HG02970 (cell line): ENCODE data around the gene AEBP2.

Experiments used
- ATAC-seq: cut with Tn5 transposase; IDR thresholded peaks from one replicate; pipeline ENCODE4 v1.9.1; 2021; ENCODE audit warnings: mild to moderate bottlenecking, moderate library complexity, moderate number of reproducible peaks; ENCODE audit not compliant: unreplicated experiment, low FRiP score

Gene AEBP2

GRCh38 chr12:19496219-19496878 lies 57.1 kb downstream of the AEBP2 start:
- no peak for ATAC-seq

DNA sequence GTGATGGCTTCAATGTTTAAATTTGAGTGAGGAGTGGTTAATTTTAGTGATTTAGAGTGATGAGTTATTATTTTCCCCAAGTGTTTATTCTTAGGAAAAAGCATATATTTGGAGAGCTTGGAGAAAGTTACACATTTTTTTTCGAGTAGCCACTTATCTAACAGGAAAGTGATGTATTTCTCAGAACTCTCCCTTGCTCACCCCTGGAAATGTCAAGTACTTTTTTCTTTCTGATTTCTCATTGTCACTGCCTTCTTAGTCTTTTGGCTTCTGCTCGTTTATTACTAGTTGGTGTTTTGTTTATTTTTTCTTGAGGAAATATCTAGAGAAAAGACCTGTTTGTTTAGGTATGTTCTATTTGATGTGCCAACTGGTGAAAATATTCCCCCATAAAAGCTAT lies 58.8 kb downstream of the AEBP2 start:
- no peak for ATAC-seq

DNA sequence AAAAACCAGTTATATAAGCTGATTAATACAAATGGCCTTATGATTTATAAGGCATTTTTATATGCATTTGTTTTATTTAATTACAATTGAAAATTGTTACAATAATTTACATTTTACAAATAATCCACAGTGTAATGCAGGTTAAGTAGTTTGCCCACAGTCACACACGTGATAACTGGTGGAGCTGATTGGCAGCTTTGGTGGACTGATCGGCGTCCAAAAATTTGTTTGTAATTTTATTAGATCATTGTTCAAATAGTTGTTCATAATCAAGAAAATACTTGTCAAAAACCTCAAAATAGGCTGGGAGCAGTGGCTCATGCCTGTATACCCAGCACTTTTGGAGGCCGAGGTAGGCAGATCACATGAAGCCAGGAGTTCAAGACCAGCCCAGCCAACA lies 59.7 kb downstream of the AEBP2 start:
- no peak for ATAC-seq

DNA sequence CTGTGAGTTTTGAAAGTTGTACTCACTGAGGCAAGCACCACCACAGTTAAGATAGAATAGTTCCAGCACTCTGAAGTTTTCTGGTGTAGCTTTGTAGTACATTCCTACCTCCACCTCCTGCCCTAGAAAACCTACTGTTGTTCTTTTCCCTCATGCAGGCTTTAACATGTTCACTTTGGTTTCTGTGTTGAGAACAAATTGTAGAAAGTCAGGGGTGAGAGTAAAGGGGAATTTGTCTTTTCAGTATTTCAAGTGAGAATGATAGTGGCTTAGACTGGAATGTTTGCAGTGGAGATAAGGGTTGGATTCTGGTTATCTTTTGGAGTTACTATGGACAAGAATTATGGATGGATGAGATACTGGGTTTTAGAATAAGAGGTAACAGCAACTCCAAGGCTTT lies 67.2 kb downstream of the AEBP2 start:
- ATAC-seq = no peak

DNA sequence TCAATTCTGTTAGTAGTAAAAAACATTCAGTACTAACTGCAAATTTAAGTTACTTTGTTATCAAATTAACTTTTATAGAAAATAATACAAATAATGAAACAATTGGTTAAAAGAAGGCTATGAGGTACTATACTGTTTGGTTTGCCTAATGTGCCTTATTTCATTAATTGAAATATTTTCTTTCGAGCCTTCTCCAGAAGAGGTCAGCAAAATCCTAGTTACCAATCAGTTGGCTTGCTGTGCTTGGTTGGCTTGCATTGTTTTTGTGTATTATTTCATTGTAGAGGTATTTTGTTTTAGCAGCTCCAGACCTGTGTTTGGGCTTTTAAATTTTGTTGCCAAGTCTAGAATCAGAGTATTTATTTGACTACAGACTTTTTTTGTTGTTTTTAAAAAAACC lies 68.5 kb downstream of the AEBP2 start:
- ATAC-seq = no peak

- no peak for ATAC-seq
Observed at GRCh38 chr12:19510461-19510860, 71.2 kb downstream of the AEBP2 start.

DNA sequence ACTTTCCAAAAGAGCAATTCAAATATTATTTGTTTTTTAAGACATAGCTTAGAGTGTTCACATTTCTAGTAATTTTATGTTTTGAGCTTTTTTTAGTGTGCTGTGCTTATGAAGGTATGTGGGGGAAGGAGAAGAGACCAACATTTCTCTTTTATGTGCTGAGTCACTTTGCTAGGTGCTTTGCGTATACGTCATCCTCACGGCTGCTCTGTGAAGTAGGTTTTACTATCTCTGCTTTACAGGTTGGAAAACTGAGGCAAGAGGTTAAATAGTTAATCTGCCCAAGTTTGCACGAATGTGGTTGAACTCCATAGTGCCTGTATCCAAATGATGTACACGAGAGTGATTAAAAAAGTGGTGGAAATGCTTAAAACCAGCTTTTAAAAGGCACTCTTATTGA lies 75.9 kb downstream of the AEBP2 start:
- ATAC-seq = no peak

DNA sequence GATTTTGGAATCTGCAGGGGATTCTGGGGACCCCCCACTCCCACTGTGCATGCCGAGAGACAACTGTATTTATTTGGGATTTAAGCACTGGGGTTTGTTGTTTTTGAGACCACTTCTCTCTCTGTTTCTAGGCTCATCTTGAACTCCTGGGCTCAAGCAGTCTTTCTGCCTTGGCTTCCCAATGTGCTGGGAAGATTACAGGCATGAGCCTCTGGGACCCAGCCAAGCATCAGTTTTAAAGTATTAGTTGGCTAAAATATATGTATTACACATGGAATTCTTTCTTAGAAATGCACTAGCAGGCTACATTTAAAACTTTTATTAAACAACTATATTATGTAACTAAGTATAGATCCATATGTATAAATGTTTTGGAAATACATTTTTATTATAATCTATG lies 78.3 kb downstream of the AEBP2 start:
- no peak for ATAC-seq

DNA sequence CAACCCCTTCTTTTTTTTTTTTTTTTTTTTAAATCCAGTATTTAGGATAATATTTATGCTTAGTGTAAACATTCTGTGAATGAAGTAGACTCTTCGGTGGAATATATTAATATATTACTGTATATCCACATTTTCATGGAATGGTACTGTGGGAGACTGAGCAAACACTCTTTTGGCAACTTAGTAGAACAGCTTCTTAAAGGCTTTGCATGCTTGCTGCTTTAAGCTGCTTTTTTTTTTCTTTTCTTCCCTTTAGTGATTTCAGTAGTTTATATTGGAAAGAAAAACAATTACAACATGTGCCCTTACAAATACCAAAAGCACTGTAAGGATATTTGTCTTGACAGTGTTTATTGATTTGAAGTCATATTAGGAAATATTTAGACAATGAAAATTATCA lies 78.9 kb downstream of the AEBP2 start:
- ATAC-seq = no peak

DNA sequence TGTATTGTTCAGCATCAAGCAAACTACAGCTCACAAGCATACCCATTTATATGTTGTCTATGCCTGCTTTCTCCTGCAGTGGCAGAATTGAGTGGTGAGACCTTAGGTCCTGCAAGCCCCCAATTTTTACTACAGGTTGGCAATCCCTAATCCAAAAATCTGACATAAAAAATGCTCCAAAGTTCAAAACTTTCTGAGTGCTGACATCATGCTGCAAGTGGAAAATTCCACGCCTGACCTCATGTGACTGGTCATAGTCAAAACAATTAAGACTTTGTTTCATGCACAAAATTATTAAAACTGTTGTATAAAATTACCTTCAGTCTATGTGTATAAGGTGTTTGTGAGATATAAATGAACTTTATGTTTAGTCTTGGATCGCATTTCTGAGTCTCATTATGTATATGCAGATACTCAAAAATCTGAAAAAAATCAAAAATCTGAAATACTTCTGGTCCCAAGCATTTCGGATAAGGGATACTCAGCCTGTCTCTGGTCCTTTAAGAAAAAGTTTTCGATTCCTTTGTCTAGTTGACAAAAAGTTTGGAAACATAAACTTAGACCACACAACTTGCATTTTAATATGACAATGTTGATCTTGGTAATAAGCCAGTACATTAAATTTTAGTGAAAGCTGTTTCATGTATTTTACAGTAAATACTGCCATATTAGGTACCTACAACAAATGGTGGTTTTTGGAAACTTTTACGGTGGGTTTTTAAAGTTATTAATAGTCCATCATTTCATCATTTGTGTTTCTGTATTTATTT lies 81.5 kb downstream of the AEBP2 start:
- no peak for ATAC-seq

DNA sequence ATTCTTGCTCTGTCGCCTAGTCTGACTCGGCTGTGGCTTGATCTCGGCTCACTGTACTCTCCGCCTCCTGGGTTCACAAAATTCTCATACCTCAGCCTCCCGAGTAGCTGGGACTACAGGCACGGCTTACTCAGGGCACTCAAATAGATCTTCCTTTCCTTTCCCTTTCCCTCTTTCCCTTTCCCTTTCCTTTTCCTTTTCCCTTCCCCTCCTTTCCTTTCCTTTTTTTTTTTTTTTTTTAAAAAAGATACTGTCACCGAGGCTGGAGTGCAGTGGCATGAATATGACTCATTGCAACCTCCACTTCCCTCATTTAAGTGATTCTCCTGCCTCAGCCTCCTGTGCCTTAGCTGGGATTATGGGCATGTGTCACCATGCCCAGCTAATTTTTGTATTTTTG lies 86.0 kb downstream of the AEBP2 start:
- ATAC-seq = no peak

GRCh38 chr12:19527866-19528265 lies 88.6 kb downstream of the AEBP2 start:
- no peak for ATAC-seq

GRCh38 chr12:19528750-19529149 lies 89.5 kb downstream of the AEBP2 start:
- ATAC-seq = no peak

GRCh38 chr12:19529951-19530636 lies 90.8 kb downstream of the AEBP2 start:
- ATAC-seq = no peak

GRCh38 chr12:19530637-19531023 lies 91.3 kb downstream of the AEBP2 start:
- no peak for ATAC-seq

DNA sequence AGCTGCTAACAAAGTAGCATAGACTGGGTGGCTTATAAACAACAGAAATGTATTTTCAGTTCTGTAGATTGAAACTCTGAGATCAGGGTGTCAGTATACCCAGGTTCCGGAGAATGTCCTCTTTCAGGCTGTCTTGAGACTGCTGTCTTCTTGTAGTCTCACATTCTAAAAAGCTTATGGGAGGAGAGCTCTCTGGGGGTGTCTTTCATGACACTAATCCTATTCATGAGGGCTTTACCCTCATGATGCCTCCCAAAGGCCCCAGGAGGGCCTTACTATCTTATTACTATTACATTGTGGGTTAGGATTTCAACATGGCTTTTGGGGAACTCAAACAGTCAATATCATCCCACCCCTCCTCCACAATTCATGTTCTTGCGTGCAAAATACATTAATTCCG lies 94.3 kb downstream of the AEBP2 start:
- no peak for ATAC-seq

- ATAC-seq = no peak
Observed at GRCh38 chr12:19539071-19539470, 99.8 kb downstream of the AEBP2 start.

GRCh38 chr12:19539836-19540235 lies 100.5 kb downstream of the AEBP2 start:
- ATAC-seq = no peak

GRCh38 chr12:19542606-19543005 lies 103.3 kb downstream of the AEBP2 start:
- no peak for ATAC-seq

DNA sequence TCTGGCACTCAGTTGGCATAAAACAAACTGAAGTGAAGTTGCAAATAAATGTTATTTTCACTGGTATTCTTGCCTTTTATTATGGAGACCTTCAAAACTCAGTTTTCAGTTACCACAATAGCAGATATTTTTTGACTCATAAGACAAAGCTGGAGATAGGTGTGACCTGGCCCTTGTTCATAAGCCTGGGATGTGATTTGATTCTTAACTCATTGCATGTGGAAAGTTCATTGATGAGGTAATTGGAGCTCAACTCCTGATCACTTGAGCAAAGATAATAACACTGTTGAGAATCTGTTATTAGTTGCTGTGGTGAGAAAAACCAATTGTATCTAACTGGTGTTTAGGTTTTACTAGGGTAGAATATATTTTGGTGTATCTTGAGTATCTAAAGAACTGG lies 105.1 kb downstream of the AEBP2 start:
- no peak for ATAC-seq

GRCh38 chr12:19545301-19545700 lies 106.0 kb downstream of the AEBP2 start:
- no peak for ATAC-seq

- no peak for ATAC-seq
Observed at GRCh38 chr12:19546027-19546426, 106.7 kb downstream of the AEBP2 start.
